H1 (cell line): ENCODE results near the gene ANO2. TPM values are rescaled to one million over a fixed set of nuclear protein-coding genes. Genes with fewer than 3 reads are reported as not detected.

Experiments
- CTCF ChIP-seq, 3 experiments: IDR thresholded peaks; 1 replicate in 2 of 3; 2 replicates in 1 of 3; pipeline versions ENCODE4 v1.5.1 to v1.6.1; 2011; ENCODE audit warnings: low read length in 3 of 3, mild to moderate bottlenecking in 3 of 3, inconsistent platforms in 2 of 3, low read depth in 1 of 3, moderate library complexity in 1 of 3; ENCODE audit not compliant: insufficient read depth in 1 of 3; ENCODE audit errors: control extremely low read depth in 1 of 3
- HDAC2 ChIP-seq, 2 experiments: fragments of 300-600 bp in 1 of 2; sonication (generic) in 1 of 2; IDR thresholded peaks; 2 replicates each; pipeline ENCODE4 v1.6.1; 2011 to 2012; ENCODE audit warnings: low read depth in 2 of 2, low read length in 2 of 2, mild to moderate bottlenecking in 2 of 2, moderate library complexity in 2 of 2, borderline replicate concordance in 1 of 2, inconsistent platforms in 1 of 2
- NANOG ChIP-seq: IDR thresholded peaks from 2 replicates; pipeline ENCODE4 v1.6.1; 2011; ENCODE audit warnings: low read length, low read depth, mild to moderate bottlenecking, inconsistent platforms; ENCODE audit not compliant: insufficient read depth, poor library complexity, severe bottlenecking
- TCF12 ChIP-seq: IDR thresholded peaks from 2 replicates; pipeline ENCODE4 v1.6.1; 2011; ENCODE audit warnings: low read depth, mild to moderate bottlenecking, low read length
- ZNF274 ChIP-seq: IDR thresholded peaks from 2 replicates; pipeline ENCODE4 v1.7.0; 2012; ENCODE audit warnings: low read length, borderline replicate concordance; ENCODE audit errors: extremely low read depth
- polyA plus RNA-seq, 7 experiments: library from polyadenylated mRNA; depleted of rRNA in 3 of 7; stranded (reverse) in 5 of 7; unstranded in 2 of 7; fragments of >200 nt in 5 of 7; fragments of 200-250 nt in 2 of 7; gene quantifications; 1 replicate in 5 of 7; 2 replicates in 1 of 7; 4 replicates in 1 of 7; pipeline versions ENCODE4 v1.2.1 to v1.2.3, GENCODE V29; 2011 to 2013; ENCODE audit warnings: missing spikeins in 2 of 7, mixed read lengths in 2 of 7
- total RNA-seq: library from RNA; stranded (reverse); fragmentation: NEBNext Ultra II Directional; extraction: Animal tissue kit (Norgen Biotek cat#: 25700); gene quantifications from 2 replicates; pipeline ENCODE4 v1.2.1, GENCODE V29; 2021
- TF ChIP-seq, protein P1 (sequence below): IDR thresholded peaks from 2 replicates; pipeline ENCODE4 v1.6.1; 2012; ENCODE audit warnings: low read length, inconsistent platforms

ANO2 gene
- total and polyA plus RNA-seq, 2 of the 8 experiments (the other 6 are each of a cell fraction or from before 2014, with no cell fraction given), result 1.9 to 5.5 TPM

GRCh38 chr12:5556946-5557673 lies 387.9 kb downstream of the ANO2 start (continued):
- TF ChIP-seq, protein P1, sequence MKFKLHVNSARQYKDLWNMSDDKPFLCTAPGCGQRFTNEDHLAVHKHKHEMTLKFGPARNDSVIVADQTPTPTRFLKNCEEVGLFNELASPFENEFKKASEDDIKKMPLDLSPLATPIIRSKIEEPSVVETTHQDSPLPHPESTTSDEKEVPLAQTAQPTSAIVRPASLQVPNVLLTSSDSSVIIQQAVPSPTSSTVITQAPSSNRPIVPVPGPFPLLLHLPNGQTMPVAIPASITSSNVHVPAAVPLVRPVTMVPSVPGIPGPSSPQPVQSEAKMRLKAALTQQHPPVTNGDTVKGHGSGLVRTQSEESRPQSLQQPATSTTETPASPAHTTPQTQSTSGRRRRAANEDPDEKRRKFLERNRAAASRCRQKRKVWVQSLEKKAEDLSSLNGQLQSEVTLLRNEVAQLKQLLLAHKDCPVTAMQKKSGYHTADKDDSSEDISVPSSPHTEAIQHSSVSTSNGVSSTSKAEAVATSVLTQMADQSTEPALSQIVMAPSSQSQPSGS, result no peak
- TF ChIP-seq TCF12, result no peak
- no peak for TF ChIP-seq NANOG
- TF ChIP-seq CTCF (IDR thresholded peaks at IDR 0.05; ENCODE audit: control extremely low read depth in 1 of 3, insufficient read depth in 1 of 3, low read depth in 1 of 3, low read length in 3 of 3), result no peak
- TF ChIP-seq HDAC2 (IDR thresholded peaks at IDR 0.05; ENCODE audit: borderline replicate concordance in 1 of 2, low read depth in 2 of 2, low read length in 2 of 2), result no peak
- TF ChIP-seq ZNF274, result no peak
- TF ChIP-seq, all 59 proteins: peak for 0
